Lower lobe of right lung (tissue), 2 donors: ENCODE data around the gene CCT7. TPM values are rescaled to one million over a fixed set of nuclear protein-coding genes. Genes with fewer than 3 reads are reported as not detected.
A peak's percentile ranks its signal among the peaks of the same experiment; 100 is the strongest.

Experiments used
- ATAC-seq, 2 donors: fragments of 200-7000 bp; cut with Tn5 transposase; one replicate each; pipeline ENCODE4 v1.9.1; 2020 to 2022; ENCODE audit warnings: mild to moderate bottlenecking in 2 of 2, moderate library complexity in 2 of 2
- DNase-seq: peaks from one replicate; pipeline ENCODE4 v3.0.0-alpha.2; 2020
- H3K27ac ChIP-seq: fragments of 200-600 bp; one replicate; pipeline ENCODE4 v1.8.0; 2022
- H3K27me3 ChIP-seq: fragments of 200-600 bp; one replicate; pipeline ENCODE4 v1.8.0; 2022; ENCODE audit warnings: low read depth
- H3K36me3 ChIP-seq: fragments of 200-600 bp; one replicate; pipeline ENCODE4 v1.8.0; 2022; ENCODE audit warnings: mild to moderate bottlenecking
- H3K4me1 ChIP-seq: fragments of 200-600 bp; one replicate; pipeline ENCODE4 v1.8.0; 2022
- H3K4me3 ChIP-seq: fragments of 200-600 bp; one replicate; pipeline ENCODE4 v1.8.0; 2022; ENCODE audit warnings: mild to moderate bottlenecking
- H3K9me3 ChIP-seq: fragments of 200-600 bp; one replicate; pipeline ENCODE4 v1.8.0; 2022
- CTCF ChIP-seq: fragments of 200-600 bp; IDR thresholded peaks from one replicate; pipeline ENCODE4 v1.8.0; 2022; ENCODE audit warnings: antibody characterized with exemption, mild to moderate bottlenecking
- intact Hi-C: fragments of 100-400 bp; cut with DNase I; formaldehyde crosslinking; loops from one replicate; pipeline ENCODE4 v1.11.0; 2022
- total RNA-seq: library from RNA; stranded (reverse); fragmentation: NEBNext Ultra II Directional; extraction: Animal tissue kit (Norgen Biotek cat#: 25700); gene quantifications from one replicate; pipeline ENCODE4 v1.2.1, GENCODE V29; 2021
- donor health status: DM: no; HTN: yes; CAD: no; lungs with severe emphysema.

CCT7 gene
- total RNA-seq, 1 donor from 2014 or later, result 151 TPM

DNA sequence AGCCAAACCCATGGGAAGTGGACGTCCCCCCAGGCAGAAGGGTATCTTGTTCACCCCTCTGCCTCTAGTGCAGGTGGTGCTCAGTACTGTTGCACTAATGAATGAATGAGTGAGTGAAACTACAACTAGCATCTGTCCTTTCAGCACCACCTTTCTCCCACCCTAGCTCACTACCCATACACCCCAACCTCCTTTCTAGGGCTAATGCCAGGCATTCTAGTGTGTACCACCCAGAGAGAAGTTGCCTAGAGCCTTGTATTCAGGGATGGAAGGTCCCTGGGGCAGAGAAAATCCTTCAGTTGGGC lies 22.5 kb downstream of the CCT7 start:
- intact Hi-C loops, result no loop called here
- Histone ChIP-seq H3K27me3 (no peaks in the 10 kb centered on the region), H3K4me3 (no peak overlapping the region), H3K36me3 (peaks cover 34% of the 10 kb centered on the region), H3K4me1 (no peaks in the 10 kb centered on the region), H3K27ac (no peak overlapping the region), H3K9me3 (no peaks in the 10 kb centered on the region)
- no peak for TF ChIP-seq CTCF
- ATAC-seq, result no peak
- no peak for DNase-seq

GRCh38 chr2:73257021-73257420 lies 22.9 kb downstream of the CCT7 start:
- Histone ChIP-seq H3K4me3 (no peak overlapping the region), H3K4me1 (no peaks in the 10 kb centered on the region), H3K27ac (no peak overlapping the region), H3K36me3 (peaks cover 30% of the 10 kb centered on the region), H3K9me3 (no peaks in the 10 kb centered on the region), H3K27me3 (no peaks in the 10 kb centered on the region)
- DNase-seq, result no peak
- ATAC-seq, result no peak
- TF ChIP-seq CTCF, result no peak
- intact Hi-C loops, result no loop called here

DNA sequence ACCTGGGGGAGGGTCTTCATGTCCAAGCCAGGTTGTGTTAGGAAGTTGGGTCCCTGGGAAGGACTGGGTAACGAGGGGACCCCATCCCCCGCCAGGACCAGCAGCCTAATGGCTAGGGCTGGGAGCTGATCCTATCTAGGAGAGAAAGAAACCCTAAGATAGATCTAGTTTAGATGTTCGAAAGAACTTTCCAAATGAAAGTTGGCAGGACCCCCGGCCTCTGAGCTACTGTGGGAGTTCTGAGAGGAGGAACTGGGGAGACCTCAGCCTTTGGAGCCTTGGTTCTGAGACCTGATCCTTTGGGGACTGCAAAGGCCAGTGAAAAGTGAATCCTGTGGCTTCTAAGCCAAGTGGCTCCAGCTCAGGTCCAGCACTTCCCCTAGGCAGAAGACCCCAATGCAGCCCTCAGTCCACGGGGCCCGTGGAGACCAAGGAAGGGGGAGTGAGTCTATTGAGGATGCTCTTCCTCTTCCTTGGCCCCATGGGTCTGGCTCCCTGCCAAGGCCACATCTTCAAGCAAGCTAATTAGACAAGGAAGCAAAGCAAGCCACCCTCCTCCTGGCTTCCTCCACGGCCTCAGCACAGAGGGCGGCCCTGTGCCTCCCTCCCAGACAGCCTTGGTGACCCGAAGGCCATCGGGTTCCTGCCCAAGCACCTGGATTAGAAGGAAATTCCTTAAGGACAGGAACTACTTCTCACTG lies 23.5 kb downstream of the CCT7 start:
- Histone ChIP-seq H3K9me3 (no peaks in the 10 kb centered on the region), H3K27ac (no peak overlapping the region), H3K36me3 (peaks cover 24% of the 10 kb centered on the region), H3K27me3 (no peaks in the 10 kb centered on the region), H3K4me3 (no peak overlapping the region), H3K4me1 (no peaks in the 10 kb centered on the region)
- TF ChIP-seq CTCF, result no peak
- ATAC-seq (no peak), DNase-seq (peak; percentile 71)
- intact Hi-C loops, result no loop called here

DNA sequence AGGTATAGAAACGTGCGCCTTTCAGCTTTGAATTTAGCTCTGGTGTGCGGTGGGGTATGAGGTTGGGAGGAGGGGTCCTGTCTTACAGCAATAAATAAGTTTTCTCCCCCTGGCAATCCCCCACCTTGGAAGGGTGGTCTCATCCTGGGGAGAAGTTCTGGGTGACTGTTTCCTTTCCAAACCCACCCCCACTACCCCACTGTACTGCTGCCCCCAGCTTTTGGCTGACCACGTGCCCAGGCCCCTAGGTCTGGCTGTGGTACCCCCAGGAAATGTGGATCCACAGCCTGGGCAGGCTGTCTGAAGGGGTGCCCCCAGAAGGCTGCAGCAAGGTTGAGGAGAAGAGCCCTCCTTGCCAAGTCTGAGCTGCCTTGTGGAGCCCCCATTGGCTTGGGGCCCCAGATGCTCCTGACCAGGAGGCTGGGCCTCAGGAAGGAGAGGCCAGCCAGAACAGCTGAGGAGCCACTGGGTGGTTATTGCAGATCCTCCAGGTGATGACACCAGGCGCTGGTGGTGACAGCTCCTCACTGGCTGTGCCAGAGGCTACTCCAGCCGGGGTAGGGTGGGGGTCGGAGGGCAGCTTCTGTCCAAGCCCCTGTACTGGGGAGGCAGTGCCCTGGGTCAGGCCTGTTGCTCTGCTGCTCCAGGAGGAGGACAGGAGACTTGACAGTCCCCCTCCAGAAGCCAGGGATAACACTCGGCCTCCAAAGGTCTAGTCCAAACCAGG lies 24.2 kb downstream of the CCT7 start:
- Histone ChIP-seq H3K4me3 (no peak overlapping the region), H3K27ac (no peak overlapping the region), H3K4me1 (no peaks in the 10 kb centered on the region), H3K27me3 (no peaks in the 10 kb centered on the region), H3K36me3 (peaks cover 17% of the 10 kb centered on the region), H3K9me3 (no peaks in the 10 kb centered on the region)
- no peak for DNase-seq
- no peak for ATAC-seq
- intact Hi-C loops, result no loop called here
- TF ChIP-seq CTCF, result no peak

DNA sequence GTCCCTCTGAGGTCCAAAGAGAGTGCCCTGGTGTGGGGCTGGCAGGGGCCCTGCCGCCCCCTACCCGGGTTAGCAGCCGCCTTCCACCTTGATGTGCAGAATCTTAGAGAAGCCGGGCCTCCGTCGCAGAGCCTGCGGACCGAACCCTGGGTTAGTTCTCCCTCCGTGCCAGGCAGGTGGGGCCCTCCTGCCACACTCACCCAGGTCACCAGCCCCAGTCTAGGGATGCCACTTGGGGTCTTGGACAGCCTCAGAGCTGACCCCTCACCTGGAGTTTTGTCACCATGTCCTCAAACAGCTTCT lies 24.8 kb downstream of the CCT7 start:
- ATAC-seq (no peak), DNase-seq (no peak)
- TF ChIP-seq CTCF, result no peak
- intact Hi-C loops, result no loop called here
- Histone ChIP-seq H3K27me3 (no peaks in the 10 kb centered on the region), H3K9me3 (no peaks in the 10 kb centered on the region), H3K36me3 (peaks cover 11% of the 10 kb centered on the region), H3K27ac (no peak overlapping the region), H3K4me1 (no peaks in the 10 kb centered on the region), H3K4me3 (no peak overlapping the region)
